Forelimb muscle (tissue), 1 donor: Measurements from ENCODE around the gene PLCL1. TPM values are rescaled to one million over a fixed set of nuclear protein-coding genes. Genes with fewer than 3 reads are reported as not detected.

Experiments
- DNase-seq: peaks from one replicate; pipeline ENCODE4 v3.0.0-alpha.2; 2013; ENCODE audit warnings: low read depth
- polyA plus RNA-seq: library from polyadenylated mRNA; unstranded; fragments of 120-200 nt; gene quantifications from one replicate; pipeline ENCODE4 v1.2.1, GENCODE V29; 2013; ENCODE audit not compliant: insufficient read length

Gene PLCL1
- polyA plus RNA-seq, 1 donor, result 14.3 TPM

DNA sequence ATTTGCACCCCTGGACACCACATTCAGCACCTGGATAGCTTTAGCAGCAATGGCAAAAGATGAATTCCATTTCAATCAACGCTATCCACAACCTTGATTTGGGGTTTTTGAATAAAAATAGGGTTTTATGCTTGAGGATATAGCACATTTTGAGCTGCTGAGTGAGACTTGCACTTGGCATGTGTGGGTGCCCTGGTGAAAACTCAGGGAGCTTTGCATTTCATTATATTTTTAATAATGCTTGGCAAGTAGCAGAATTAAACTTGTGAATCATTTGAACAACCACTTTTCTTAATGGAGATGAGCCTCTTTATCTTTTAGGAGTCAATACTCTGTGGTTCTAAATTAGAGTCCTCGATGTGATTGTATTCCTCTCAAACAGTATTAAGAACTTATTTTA, 252.4 kb downstream of the PLCL1 start:
- no peak for DNase-seq

DNA sequence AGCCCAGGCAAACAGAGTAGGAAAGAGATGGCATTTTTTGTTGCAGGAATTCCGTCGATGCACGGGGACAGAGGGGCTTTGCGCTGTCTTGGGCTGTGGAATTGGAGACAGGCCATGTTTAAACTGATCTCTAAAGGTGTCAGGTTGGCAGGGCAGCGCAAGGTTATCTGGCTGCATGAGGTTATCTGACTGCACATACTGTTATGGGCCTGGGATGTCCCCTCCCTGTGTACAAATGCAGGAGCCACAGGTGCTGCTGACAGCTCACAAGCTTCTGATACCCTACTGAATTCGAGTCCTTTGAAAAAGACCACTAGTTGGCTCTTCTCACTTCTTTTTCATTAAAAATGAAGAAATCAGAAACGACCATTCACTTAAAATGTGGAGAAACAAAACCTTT, 255.4 kb downstream of the PLCL1 start:
- no peak for DNase-seq

DNA sequence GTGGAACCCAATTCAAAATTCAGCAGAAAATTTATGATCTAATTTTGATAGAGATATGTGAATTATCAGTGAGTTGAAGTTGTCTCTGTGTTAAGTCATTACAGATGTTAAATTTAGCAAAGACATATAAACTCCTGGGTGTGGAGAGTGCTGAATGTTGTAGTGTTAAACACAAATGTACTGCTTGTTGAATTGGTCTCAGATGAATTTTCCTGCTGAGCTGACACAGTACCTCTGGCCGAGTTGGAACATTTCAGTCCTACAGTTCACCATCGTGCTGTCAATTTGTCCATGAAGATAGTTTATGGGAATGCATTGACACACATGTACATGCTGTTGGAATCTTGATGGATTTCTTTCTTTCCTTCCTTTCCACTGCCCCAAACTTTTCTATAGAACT, 255.9 kb downstream of the PLCL1 start:
- DNase-seq, result no peak

DNA sequence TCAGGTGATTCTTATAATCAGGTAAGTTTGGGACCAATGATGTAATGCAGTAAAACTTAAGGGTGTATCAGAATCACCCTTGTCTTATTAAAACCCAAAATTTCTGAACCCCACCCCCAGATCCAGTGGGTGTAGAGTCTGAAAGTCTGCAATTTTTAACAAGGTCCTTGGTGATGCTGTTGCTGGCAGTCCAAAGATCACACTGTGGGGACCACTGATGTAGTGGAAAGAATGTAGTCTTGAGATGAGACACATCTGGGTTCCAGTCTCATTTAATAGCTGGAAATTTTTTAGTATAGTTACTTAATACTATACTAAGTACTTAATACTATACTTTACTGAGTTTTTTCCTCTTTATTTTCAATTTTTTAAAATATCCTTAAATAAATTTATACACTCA, 258.4 kb downstream of the PLCL1 start:
- DNase-seq, result no peak

DNA sequence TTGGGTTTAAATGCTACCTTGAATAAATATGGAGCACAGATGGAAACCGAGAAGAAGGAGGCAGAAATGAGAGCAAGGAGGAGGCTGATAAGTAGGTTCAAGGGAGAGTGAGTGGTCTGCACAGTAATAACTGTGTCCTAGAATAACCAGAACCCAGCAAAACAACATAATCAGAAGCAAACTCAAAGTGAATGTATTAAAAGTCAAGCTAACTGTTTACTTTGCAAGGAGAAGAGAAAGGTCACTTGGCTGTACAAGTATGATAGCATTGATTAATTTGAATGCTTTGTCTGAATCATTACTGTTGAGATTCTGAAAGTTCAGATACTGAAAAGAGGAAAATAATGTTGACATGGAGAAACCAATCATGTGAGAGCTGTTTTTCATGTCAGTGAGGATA, 258.8 kb downstream of the PLCL1 start:
- DNase-seq, result no peak

DNA sequence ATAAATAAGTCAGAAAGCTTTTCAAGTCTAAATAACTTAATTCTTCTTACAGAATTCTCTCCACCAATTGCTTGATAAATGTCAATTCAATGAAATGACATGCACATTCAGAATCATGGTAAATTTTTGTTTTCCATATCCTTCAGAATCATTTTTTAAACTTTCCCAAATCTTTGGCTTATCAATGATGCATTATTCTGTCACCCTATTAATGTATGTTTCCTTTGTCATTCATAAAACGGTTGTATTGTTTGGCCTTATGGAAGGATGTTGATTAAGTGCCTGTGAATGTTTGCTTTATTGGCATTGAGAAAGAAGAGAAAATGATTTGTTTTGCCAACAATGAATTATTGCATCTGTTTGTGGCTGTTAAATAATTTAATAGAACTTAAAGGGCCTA, 260.9 kb downstream of the PLCL1 start:
- no peak for DNase-seq

DNA sequence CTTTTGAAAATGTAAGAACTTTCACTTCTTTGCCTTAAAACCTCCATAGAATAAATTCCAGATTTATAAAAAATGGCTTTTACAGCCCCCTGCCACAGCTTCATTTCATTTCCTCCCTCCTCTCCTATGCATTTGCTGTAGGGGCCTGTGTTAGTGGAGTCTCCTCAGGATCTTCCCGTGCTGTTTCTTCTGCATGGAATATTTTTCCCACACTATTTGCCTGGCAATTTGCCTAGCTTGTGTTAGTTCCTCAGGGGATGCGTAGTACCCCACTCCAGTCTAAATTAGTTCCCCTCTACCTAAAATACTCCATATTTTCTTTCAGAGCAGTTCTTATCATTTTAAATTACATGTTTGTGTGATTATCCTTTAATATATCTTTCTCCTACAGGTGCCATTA, 262.2 kb downstream of the PLCL1 start:
- DNase-seq, result no peak

DNA sequence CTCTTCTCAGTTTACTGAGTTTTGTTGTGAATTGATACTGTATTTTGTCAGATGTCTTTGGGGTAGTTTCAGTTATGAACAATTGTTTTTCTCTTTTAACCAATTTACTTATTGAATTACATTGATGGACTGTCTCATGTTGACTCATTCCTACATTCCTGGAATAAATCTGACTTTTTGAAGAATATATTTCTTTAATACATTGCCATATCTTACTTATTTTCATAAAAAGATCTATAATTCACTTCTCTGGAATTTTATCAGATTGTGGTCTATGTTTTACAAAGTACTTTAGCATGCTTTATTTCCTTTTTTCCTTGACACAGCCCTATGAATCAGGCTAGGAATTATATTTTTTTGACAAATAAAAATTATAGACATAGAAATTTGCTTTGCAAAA, 268.3 kb downstream of the PLCL1 start:
- no peak for DNase-seq

DNA sequence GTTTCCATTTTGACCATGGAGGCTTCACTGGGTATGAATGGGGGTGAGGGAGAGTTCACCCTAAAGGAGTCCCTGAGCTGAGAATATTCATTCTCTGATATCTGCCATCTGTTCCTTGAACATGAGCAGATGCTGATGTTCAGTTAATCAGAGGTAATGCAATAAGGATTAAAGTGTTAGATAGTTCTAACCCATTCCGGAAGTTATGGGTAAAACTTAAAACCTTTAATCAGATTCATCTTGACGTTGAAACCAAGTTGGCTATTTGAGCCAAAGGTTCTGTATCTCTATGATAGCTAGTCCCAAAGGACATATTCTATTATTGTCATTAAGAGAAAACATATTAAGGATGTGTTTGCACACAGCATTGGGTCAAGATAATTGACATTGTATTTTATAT, 268.9 kb downstream of the PLCL1 start:
- no peak for DNase-seq

DNA sequence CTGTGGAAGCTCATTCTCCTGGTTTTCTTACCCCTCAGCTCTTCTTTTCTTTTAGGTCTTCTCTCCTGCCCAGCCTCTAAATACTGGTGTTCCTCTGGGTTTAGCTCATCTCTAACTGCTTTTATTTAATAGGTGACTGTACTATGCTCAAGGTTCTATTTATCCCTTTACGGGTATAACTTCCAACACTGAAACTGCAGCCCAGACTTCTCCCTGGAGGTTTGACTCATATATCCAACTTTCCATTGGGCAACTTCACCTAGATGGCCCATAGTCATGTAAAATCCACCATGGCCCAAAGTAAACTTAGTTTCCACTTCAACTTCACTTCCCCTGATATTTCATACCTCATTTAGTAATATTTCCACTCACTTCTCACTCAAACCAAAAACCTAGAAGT, 273.1 kb downstream of the PLCL1 start:
- DNase-seq, result no peak

DNA sequence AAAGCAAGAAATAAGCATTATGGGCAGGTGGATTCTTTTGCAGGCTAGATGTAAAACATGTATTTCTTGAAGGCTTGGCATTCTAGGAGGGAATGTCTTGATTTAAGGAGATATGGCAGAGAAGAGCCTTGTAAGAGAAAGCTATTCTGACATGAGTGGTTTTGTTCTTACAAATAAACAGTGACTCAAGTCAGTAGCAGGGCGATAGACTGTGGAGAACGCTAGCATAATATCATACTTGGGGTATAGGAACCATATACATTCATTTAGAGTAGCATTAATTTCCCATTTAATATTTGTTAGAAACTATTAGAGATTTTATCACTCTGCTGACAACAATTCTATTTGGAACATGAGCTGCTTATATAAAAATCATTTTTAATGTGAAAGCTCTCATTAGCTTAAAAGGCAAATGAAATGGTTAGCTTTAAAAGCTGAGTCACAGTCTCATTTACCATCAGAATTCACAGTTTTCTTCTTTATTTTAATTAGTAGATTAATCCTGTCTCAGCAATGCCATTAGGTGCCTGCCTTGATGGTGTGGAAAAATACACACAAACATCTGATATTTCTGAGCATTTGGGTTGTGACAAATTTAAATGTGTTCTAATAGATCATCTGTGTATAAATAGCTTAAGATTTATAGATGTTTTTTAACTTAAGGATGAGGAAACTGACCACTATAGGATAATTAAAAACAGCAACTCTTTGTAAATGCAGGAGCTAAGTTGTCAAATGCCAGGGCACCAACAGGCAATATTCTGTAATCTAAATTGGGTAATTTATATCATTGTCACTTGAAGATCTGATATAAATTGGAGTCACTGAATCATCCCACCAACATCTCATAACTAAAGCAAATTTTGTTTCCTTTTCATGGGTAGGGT, 276.7 kb downstream of the PLCL1 start:
- DNase-seq, result no peak

DNA sequence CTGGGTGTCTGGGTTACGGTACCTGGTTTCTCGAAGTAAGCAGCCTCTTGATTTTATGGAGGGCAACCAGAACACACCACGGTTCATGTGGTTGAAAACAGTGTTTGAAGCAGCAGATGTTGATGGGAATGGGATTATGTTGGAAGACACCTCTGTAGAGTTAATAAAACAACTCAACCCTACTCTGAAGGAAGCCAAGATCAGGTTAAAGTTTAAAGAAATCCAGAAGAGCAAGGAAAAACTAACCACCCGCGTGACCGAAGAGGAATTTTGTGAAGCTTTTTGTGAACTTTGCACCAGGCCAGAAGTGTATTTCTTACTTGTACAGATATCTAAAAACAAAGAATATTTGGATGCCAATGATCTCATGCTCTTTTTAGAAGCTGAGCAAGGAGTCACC, 279.8 kb downstream of the PLCL1 start:
- DNase-seq, result no peak

DNA sequence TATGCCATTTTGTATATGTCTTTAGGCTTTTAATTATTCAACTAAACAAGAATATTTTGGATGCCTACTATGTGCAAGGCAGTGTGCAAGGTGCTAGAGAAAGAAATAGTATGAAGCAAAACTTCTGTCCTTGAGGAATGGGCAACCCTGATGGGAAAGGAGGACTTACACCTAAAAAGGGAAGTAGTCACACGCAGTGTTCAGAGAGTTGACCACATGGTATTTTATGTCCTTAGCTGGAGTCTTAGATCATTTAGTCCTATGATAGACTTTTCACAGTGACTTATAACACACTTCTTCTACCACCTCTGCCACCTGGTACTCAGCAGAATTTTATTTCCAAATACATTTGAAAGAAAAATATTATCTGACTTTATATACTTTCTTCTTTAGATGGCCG, 291.6 kb downstream of the PLCL1 start:
- DNase-seq, result no peak

DNA sequence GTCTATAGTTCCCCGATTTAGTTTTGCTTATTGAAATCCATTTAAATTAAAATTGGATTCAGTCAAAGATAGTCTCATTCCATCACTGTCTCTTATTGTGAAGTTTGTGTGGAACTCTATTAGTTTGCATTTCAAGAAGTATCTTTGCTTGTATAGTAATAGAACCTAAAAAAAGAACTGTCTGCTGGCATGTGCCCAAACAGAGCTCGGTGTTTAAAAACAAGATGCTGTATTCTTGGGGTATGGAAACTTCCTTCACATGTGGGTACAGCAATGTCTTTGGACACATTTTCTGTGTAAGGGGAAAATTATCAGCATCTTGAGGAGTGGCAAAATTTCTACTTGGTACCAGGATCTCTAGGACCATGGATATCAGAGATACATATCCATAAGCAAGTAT, 292.6 kb downstream of the PLCL1 start:
- DNase-seq, result no peak

DNA sequence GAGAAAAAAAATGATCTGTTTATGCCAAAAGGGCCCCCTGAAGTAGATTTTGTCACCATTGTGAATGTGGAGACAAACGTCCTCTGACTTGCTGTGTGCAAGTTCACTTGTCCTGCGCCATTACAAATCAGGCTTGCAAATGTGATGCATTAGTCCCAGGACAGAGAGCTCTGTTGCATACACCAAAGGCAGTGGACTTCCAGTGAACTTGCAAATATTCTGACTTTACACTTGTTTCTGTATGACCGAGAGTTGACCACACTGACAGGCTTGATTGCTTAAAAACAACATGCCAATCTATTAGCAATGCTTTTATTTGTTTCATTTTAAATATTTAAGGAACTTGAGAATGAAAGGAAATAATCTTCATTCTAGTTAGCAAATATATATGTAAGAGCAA, 293.2 kb downstream of the PLCL1 start:
- DNase-seq, result no peak

DNA sequence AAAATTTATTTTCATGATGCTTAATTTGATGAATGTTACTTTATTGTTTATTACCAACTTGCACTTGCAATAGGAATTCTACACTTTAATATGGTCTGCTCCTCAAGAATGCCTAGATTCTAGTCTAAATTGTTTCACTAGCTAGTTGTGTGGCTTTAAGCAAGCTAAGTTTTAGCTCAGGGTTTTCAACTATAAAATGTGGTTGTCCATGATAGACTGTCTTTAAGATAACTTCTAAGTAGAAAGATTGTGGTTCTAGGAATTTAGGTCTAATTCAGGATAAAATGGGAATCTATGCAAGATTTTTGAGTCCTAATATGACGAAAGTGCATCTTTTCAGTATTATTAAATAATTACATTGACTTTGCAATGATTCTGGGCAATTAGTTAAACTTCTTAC, 294.0 kb downstream of the PLCL1 start:
- DNase-seq, result no peak

DNA sequence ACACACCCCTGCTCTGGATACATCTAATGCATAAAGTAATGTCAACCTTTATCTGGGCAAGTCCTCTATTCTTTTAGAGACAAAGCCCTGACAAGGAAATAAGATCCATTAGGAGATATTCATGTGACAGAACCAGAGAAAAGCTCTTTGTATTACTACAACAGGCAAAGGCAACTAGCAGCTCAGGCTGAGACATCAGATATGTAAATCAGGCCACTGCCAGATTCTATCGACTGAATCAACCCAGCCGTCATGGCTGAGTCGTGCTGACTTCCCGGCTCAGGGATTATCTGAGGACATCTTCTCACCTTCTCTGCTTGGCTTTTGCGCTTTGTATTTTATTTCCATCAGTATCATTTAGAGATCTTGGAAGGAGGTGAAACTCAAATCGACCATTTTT, 294.5 kb downstream of the PLCL1 start:
- DNase-seq, result no peak

DNA sequence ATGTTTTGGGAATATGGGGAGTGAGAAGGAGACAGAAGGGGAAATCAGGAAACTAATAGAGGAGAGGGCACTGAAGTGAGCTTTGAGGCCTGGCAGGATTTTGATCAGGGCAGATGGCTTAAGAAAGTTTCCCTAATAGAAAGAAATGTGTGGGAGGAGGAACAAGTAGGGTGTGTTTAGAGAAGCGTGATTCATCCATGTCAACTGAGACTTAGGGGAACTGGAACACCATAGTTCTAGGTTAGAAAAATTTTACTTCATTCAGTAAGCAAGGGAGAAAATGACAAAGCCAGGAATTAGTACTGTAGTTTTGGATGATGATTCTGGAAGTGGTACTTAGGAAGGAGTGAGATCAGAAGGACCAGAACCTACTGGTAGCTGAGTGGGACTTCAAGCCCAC, 296.0 kb downstream of the PLCL1 start:
- DNase-seq, result no peak

DNA sequence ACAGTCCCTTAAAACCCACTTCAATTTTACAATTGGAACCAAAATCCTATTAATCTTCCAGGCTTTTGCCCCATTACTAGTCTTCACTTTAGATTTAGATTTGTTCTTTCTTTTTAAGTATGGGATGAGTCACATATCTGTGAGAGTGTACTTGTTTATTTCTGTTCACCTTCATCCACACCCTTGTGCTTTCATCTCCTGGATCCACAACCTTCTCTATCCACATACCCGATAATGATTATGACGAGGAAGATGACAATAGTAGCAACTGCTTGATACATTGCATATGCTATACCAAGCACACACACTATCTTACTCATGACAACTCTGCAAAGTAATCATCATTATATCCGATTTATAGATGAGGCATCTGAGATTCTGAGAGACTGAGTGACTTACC, 297.3 kb downstream of the PLCL1 start:
- no peak for DNase-seq

DNA sequence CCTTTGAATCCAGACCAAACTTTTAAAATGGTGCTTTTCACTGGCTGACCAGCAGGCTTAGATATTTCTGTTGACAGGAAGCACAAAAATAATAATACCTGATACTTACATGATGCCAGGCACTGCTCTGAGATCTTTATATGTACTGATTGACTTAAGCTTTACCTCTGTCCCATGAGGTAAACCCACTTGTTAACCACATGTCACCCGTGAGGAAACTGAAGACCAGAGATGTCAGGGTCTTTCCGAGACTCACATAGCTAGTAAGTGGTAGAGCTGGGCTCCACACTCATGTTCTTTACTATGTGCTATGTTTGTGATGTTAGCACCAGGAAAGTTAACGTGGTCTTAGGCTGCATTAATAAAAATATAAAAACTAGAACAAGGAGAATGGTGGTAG, 297.7 kb downstream of the PLCL1 start:
- DNase-seq, result no peak

DNA sequence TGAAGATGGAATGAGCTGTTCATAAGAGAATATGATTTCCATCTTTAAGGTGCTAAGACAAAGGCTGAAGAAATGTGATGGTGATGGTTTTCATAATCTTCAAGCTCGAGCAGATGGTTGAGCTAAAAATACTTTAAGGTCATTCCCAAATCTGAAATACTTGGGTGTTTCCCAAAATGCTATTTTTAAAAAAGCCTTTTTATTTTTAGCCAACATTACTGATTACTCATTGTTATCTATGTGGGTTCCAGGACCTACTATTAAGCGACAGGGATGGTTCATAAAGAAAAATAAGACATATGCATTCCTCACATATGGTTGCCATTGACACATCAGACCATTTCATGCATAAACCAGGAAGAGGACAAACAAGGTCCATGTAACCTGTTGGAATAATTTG, 298.5 kb downstream of the PLCL1 start:
- no peak for DNase-seq

DNA sequence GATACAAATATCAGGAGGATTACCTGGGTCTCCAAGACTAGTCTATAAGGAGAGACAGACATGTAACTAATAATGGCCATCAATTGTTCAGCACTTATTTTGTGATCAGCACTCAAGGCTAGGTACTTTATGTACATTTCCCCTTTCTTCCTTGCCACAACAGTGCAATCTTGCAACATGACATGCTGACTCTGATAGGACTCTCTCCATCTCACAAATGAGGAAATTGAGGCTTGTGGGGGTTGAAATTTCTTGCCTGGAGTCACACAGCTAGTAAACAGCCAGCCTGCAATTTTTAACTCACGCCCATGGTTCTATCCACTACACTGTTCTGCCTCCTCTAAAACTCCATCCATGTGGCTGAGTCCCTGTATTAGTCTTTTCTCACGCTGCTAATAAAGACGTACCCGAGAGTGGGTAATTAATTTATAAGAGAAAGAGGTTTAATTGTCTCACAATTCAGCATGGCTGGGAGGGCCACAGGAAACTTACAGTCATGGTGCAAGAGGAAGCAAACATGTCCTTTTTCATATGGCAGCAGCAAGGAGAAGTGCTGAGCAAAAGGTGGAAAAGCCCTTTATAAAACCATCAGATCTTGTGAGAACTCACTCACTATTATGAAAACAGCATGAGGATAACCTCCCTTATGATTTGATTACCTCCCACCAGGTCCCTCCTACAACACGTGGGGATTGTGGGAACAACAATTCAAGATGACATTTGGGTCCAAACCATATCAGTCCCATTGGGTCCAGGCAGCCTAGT, 302.4 kb downstream of the PLCL1 start:
- no peak for DNase-seq

DNA sequence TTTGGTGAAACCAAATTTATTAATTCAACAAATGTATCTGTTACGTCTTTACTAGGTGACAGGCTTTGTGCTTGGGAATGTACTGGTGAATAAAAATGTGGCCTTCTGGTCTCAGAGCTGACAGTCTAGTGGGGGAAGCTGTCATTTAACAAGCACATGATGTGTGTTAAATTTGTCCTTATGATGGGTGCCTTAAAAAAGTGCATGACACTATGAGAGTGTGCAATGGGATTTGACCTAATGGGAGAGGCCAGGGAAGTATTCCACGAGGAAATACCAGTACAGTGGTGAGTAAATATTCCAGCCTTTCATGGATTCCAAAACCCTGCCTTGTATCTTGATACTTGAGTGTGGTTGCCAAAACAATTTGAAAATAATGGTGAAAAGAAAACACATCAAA, 308.9 kb downstream of the PLCL1 start:
- no peak for DNase-seq
